GM12878 (cell line): Measurements from ENCODE around the gene KAZN. TPM values are rescaled to one million over a fixed set of nuclear protein-coding genes. Genes with fewer than 3 reads are reported as not detected.
A peak's percentile ranks its signal among the peaks of the same experiment; 100 is the strongest.

ENCODE experiments used
- ATAC-seq: fragments of 200-7000 bp; cut with Tn5 transposase; 3 replicates; pipeline ENCODE4 v1.9.1; 2020; ENCODE audit warnings: mild to moderate bottlenecking, moderate library complexity
- BruUV-seq: library from RNA; stranded (reverse); fragments of 400-500 nt; replicated peaks from 2 replicates; lab custom pipeline; 2021; lab: Mats Ljungman, UMichigan
- CTCF ChIA-PET: fragments of 300-600 bp; sonication (Branson Sonifier 250); formaldehyde crosslinking; extraction: SDS; loops from one replicate; lab custom pipeline; 2021; ENCODE audit warnings: inconsistent platforms; lab: Yijun Ruan, JAX
- POLR2A ChIA-PET: fragments of 350-600 bp; formaldehyde crosslinking; extraction: SDS; loops from one replicate; lab custom pipeline; 2021; ENCODE audit warnings: inconsistent platforms; lab: Charles Lee
- RAD21 ChIA-PET: fragments of 300-600 bp; sonication (Branson Sonifier 250); formaldehyde crosslinking; loops from one replicate; lab custom pipeline; 2023; ENCODE audit warnings: antibody characterized with exemption; ENCODE audit not compliant: unreplicated experiment; lab: Charles Lee
- SMC1A ChIA-PET: fragments of 300-600 bp; sonication (Branson Sonifier 250); formaldehyde crosslinking; loops from one replicate; lab custom pipeline; 2023; ENCODE audit not compliant: unreplicated experiment, uncharacterized antibody; lab: Charles Lee
- DNase-seq: peaks from one replicate; pipeline ENCODE4 v3.0.0-alpha.2; 2011; ENCODE audit warnings: low read depth, low spot score
- FAIRE-seq: peaks from 3 replicates; lab custom pipeline; 2011; peaks lifted over from hg19 to GRCh38; lab: Jason Lieb, UNC
- H2AFZ ChIP-seq: 2 replicates; pipeline ENCODE4 v1.6.0; 2011; ENCODE audit warnings: low read depth, low read length, control low read depth; ENCODE audit not compliant: control insufficient read depth
- H3K27ac ChIP-seq: 2 replicates; pipeline ENCODE4 v1.5.1; 2011; ENCODE audit warnings: control low read depth; ENCODE audit not compliant: control insufficient read depth, insufficient read depth
- H3K27me3 ChIP-seq, 2 experiments: replicated peaks in 1 of 2; 2 replicates each; pipeline versions ENCODE4 v1.6.0 to v1.6.1; 2011; ENCODE audit warnings: low read length in 1 of 2; ENCODE audit not compliant: control insufficient read depth in 2 of 2, insufficient read depth in 2 of 2
- H3K36me3 ChIP-seq, 2 experiments: 2 replicates each; pipeline ENCODE4 v1.5.1; 2011; ENCODE audit warnings: low read length in 1 of 2; ENCODE audit not compliant: control insufficient read depth in 2 of 2, insufficient read depth in 2 of 2
- H3K4me1 ChIP-seq: 2 replicates; pipeline ENCODE4 v1.6.1; 2011; ENCODE audit warnings: mild to moderate bottlenecking, low read length, moderate library complexity, mixed read lengths; ENCODE audit not compliant: control insufficient read depth, insufficient read depth
- H3K4me2 ChIP-seq: 2 replicates; pipeline ENCODE4 v1.6.0; 2011; ENCODE audit warnings: control low read depth; ENCODE audit not compliant: control insufficient read depth, insufficient read depth
- H3K4me3 ChIP-seq: fragments of 200-600 bp; sonication (generic); 2 replicates; pipeline ENCODE4 v1.5.1; 2016
- H3K79me2 ChIP-seq: 2 replicates; pipeline ENCODE4 v1.6.0; 2011; ENCODE audit warnings: low read length; ENCODE audit not compliant: control insufficient read depth, insufficient read depth
- H3K9ac ChIP-seq: 2 replicates; pipeline ENCODE4 v1.8.0; 2011; ENCODE audit warnings: low read length, control low read depth, mixed read lengths; ENCODE audit not compliant: control insufficient read depth, insufficient read depth
- H3K9me3 ChIP-seq: replicated peaks from 3 replicates; pipeline ENCODE4 v1.5.1; 2011; ENCODE audit warnings: mild to moderate bottlenecking, low read length; ENCODE audit not compliant: control insufficient read depth, insufficient read depth
- H4K20me1 ChIP-seq: 2 replicates; pipeline ENCODE4 v1.6.0; 2011; ENCODE audit not compliant: control insufficient read depth, insufficient read depth
- BACH1 ChIP-seq: fragments of 450-650 bp; IDR thresholded peaks from 2 replicates; pipeline ENCODE4 v1.6.1; 2017; ENCODE audit warnings: mild to moderate bottlenecking, borderline replicate concordance
- BHLHE40 ChIP-seq, 2 experiments: fragments of 450-650 bp in 1 of 2; IDR thresholded peaks; 2 replicates each; pipeline ENCODE4 v1.6.1; 2011 to 2017; ENCODE audit warnings: low read depth in 2 of 2, borderline replicate concordance in 1 of 2, improper control_type of control experiment in 1 of 2, low read length in 1 of 2, mild to moderate bottlenecking in 1 of 2
- DPF2 ChIP-seq: fragments of 450-650 bp; IDR thresholded peaks from 2 replicates; pipeline ENCODE4 v1.6.1; 2017; ENCODE audit warnings: mild to moderate bottlenecking
- ETV6 ChIP-seq, 2 experiments: fragments of 450-650 bp in 1 of 2; IDR thresholded peaks in 1 of 2; conservative IDR thresholded peaks in 1 of 2; 2 replicates each; pipeline ENCODE4 v1.6.1; 2014; ENCODE audit warnings: antibody characterized with exemption in 1 of 2, borderline replicate concordance in 1 of 2, low read depth in 1 of 2, mild to moderate bottlenecking in 1 of 2, moderate library complexity in 1 of 2
- GABPA ChIP-seq: IDR thresholded peaks from 2 replicates; pipeline ENCODE4 v1.6.1; 2014; ENCODE audit warnings: antibody characterized with exemption, low read depth, mild to moderate bottlenecking, inconsistent platforms
- HCFC1 ChIP-seq: fragments of 150-350 bp; IDR thresholded peaks from 2 replicates; pipeline ENCODE4 v1.6.1; 2014; ENCODE audit warnings: low read length
- IKZF2 ChIP-seq, 2 experiments: fragments of 450-650 bp; IDR thresholded peaks; 2 replicates each; pipeline ENCODE4 v1.6.1; 2017; ENCODE audit warnings: mild to moderate bottlenecking in 2 of 2, moderate library complexity in 2 of 2
- PAX5 ChIP-seq: IDR thresholded peaks from 2 replicates; pipeline ENCODE4 v1.6.1; 2011; ENCODE audit warnings: low read depth, low read length, borderline replicate concordance
- SMC3 ChIP-seq: IDR thresholded peaks from 2 replicates; pipeline ENCODE4 v1.6.1; 2011; ENCODE audit warnings: low read length, improper control_type of control experiment, borderline replicate concordance
- SPI1 ChIP-seq: IDR thresholded peaks from 2 replicates; pipeline ENCODE4 v1.6.1; 2011; ENCODE audit warnings: low read depth, mild to moderate bottlenecking, low read length, moderate library complexity, borderline replicate concordance; ENCODE audit not compliant: insufficient read depth
- STAT1 ChIP-seq: fragments of 450-650 bp; conservative IDR thresholded peaks from 2 replicates; pipeline ENCODE4 v1.6.1; 2014; ENCODE audit warnings: antibody characterized with exemption, mild to moderate bottlenecking
- WGBS: methylation state at CpG from one replicate; pipeline ENCODE4 v1.1.6; 2016; ENCODE audit warnings: low lambda C conversion rate; ENCODE audit not compliant: insufficient replicate concordance, insufficient coverage; ENCODE audit errors: missing lambda C conversion rate; 5-methylcytosine and 5-hydroxymethylcytosine counted together
- in situ Hi-C: fragments of 300-500 bp; cut with MboI; formaldehyde crosslinking; loops from 9 replicates; pipeline ENCODE4 v1.14.3; 2018; ENCODE audit warnings: mixed read lengths
- intact Hi-C: fragments of 100-400 bp; cut with micrococcal nuclease; formaldehyde crosslinking; loops from one replicate; pipeline ENCODE4 v1.14.2; 2022; ENCODE audit not compliant: unreplicated experiment
- polyA plus RNA-seq, 11 experiments: library from polyadenylated mRNA; depleted of rRNA in 4 of 11; unstranded in 6 of 11; stranded (reverse) in 5 of 11; fragments of >200 nt; fragmentation: Nextera tagmentation in 4 of 11; fragmentation: Illumina TruSeq in 1 of 11; extraction: Ambion mirVana in 4 of 11; extraction: Trizol in 1 of 11; gene quantifications; 1 replicate in 1 of 11; 2 replicates in 10 of 11; pipeline versions ENCODE4 v1.2.1 to v1.2.3, GENCODE V29; 2011 to 2016; ENCODE audit warnings: inconsistent platforms in 2 of 11, missing spikeins in 2 of 11, low read depth in 1 of 11
- total RNA-seq, 4 experiments: library from RNA; depleted of rRNA in 3 of 4; stranded (reverse); fragments of >200 nt in 3 of 4; fragmentation: Illumina TruSeq in 1 of 4; extraction: Trizol in 1 of 4; gene quantifications; 2 replicates each; pipeline versions ENCODE4 v1.2.1 to v1.2.3, GENCODE V29; 2013 to 2021
- TF ChIP-seq, protein P1 (sequence below): fragments of 450-650 bp; IDR thresholded peaks from 2 replicates; pipeline ENCODE4 v1.6.1; 2018; ENCODE audit warnings: borderline replicate concordance, mild to moderate bottlenecking; ENCODE audit not compliant: partially characterized antibody

The KAZN gene
- total and polyA plus RNA-seq, 10 of the 15 experiments (the other 5 are each of a cell fraction or from before 2014, with no cell fraction given) = 0.72 to 4.0 (median 1.2) TPM

DNA sequence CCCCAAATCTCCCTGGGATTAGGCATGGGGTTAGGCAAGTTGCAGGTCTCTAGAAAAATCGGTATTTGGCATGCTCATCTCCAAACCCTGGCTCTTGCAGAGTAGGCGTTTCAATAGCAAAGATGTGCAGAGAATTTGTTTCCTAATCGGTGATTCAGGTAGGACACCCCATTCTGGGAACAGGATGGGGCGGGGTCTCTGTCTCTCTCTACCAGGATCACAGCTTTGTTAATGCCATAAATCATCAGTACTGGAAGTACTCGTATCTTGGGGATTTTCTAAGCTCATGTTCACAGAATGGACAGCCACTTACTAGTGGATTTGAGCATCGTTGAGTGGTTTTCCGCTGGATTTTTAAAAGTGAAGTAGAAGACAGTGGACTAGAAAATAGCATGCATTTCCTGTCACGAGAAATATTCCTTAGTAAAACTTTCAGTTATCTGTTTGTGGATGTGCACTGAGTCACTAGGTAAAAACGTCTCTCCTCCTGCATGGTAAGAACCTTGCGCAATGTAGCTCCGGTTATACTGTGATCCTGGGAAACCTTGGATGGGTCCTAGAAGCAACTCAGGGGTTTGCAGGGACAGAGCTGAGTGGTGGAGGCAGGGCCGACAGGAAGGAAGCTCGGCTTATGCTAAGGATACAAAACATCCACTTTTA is 560.2 kb downstream of the KAZN start:
- Histone ChIP-seq H4K20me1 (no peaks in the 10 kb centered on the region), H3K79me2 (peaks cover 27% of the 10 kb centered on the region), H3K4me2 (peak overlapping the region; percentile 27), H3K9ac (no peak overlapping the region), H2AFZ (0 out of 2 replicates have a peak overlapping the region, but pooled peaks have one; percentile 15), H3K9me3 (no peaks in the 10 kb centered on the region)
- no peak for FAIRE-seq
- CTCF ChIA-PET = interaction anchor here (0.9 to 1.8 kb wide), 4 partner anchors 16 to 115 kb away, joined by 3 to 5 read pairs (median 4); no protein-coding TSS in a partner anchor
- DNase-seq = no peak
- intact Hi-C loops = loop anchor here (5.0 kb wide), 1 partner anchor 89 kb away; the partner anchor contains the start of gene FHAD1
- TF ChIP-seq BACH1 (no peak), SMC3 (no peak), PAX5 (no peak), IKZF2 (IDR thresholded peaks at IDR 0.05) (no peak)
- TF ChIP-seq, all 136 proteins: peak for 0
- no peak for ATAC-seq
- no TSS peak for BruUV-seq
- Histone ChIP-seq H3K4me3 (no peak overlapping the region), H3K27me3 (no peaks in the 10 kb centered on the region), H3K4me1 (peaks cover 39% of the 10 kb centered on the region), H3K36me3 (no peaks in the 10 kb centered on the region; a peak in 1 of 4 replicates), H3K27ac (0 out of 2 replicates have a peak overlapping the region, but pooled peaks have one; percentile 7)
- RAD21 ChIA-PET = interaction anchor here (0.9 to 1.0 kb wide), 2 partner anchors 10 to 90 kb away, joined by 3 to 4 read pairs; no protein-coding TSS in a partner anchor
- in situ Hi-C loops = no loop called here
- POLR2A ChIA-PET = interaction anchor here (1.1 kb wide), 1 partner anchor 9 kb away, joined by 3 read pairs; no protein-coding TSS in a partner anchor
- 40% methylated on average over 13 of the region's 13 CpGs for WGBS
- SMC1A ChIA-PET = interaction anchor here (0.7 to 5.5 kb wide), 8 partner anchors 10 to 113 kb away, joined by 3 to 52 read pairs (median 4); no protein-coding TSS in a partner anchor

DNA sequence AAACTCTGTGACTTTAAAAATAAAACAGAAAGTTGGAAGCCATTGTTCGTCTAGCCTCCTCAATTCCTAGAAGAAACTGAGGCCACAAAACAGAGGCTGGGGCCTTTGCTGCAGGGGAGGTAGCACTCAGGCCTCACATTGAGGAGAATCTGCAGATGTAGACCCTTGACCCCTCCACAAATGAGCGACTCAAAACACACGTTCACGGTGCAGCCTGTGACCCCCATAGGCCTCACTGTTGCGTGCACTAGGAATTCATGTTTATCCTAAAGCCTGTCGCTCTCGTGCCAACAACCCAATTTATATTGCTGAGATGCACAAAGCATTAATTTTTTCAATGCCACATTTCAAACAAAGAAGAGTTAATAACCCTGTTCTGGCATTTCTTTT is 560.7 kb downstream of the KAZN start:
- ChIA-PET RAD21 (interaction anchor here (0.9 to 1.0 kb wide), 2 partner anchors 9 to 90 kb away, joined by 3 to 4 read pairs; no protein-coding TSS in a partner anchor), POLR2A (interaction anchor here (1.1 kb wide), 1 partner anchor 9 kb away, joined by 3 read pairs; no protein-coding TSS in a partner anchor), CTCF (interaction anchor here (0.9 to 1.6 kb wide), 2 partner anchors 89 to 112 kb away, joined by 3 to 5 read pairs; no protein-coding TSS in a partner anchor), SMC1A (interaction anchor here (1.3 to 5.5 kb wide), 4 partner anchors 9 to 112 kb away, joined by 4 to 52 read pairs (median 8); no protein-coding TSS in a partner anchor)
- peaks cover 27% of the 10 kb centered on the region for H3K79me2 ChIP-seq
- H3K4me1 ChIP-seq = peaks cover 39% of the 10 kb centered on the region
- no peak overlapping the region for H3K9ac ChIP-seq
- BruUV-seq = no TSS peak
- in situ Hi-C loops (no loop called here), intact Hi-C loops (loop anchor here (5.0 kb wide), 1 partner anchor 88 kb away; the partner anchor contains the start of gene FHAD1)
- 0 out of 2 replicates have a peak overlapping the region, but pooled peaks have one; percentile 7 for H3K27ac ChIP-seq
- FAIRE-seq (no peak), DNase-seq (no peak), ATAC-seq (no peak)
- H3K4me2 ChIP-seq = peak overlapping the region; percentile 27
- no peaks in the 10 kb centered on the region for H4K20me1 ChIP-seq
- WGBS = 68% methylated on average over 7 of the region's 7 CpGs
- no peak overlapping the region for H3K4me3 ChIP-seq
- H3K9me3 ChIP-seq = no peaks in the 10 kb centered on the region
- H2AFZ ChIP-seq = 0 out of 2 replicates have a peak overlapping the region, but pooled peaks have one; percentile 15
- H3K36me3 ChIP-seq = no peaks in the 10 kb centered on the region; a peak in 1 of 4 replicates
- H3K27me3 ChIP-seq = no peaks in the 10 kb centered on the region
- no peak for TF ChIP-seq SMC3
- no peak for TF ChIP-seq BHLHE40 (IDR thresholded peaks at IDR 0.05; ENCODE audit: borderline replicate concordance in 1 of 2, low read depth in 2 of 2, low read length in 1 of 2)
- no peak for TF ChIP-seq SPI1
- no peak for TF ChIP-seq ETV6 (conservative IDR thresholded peaks at IDR 0.05 in 1 of 2, IDR thresholded peaks at IDR 0.05 in 1 of 2; ENCODE audit: borderline replicate concordance in 1 of 2, low read depth in 1 of 2)
- TF ChIP-seq STAT1 = no peak
- TF ChIP-seq BACH1 = no peak
- TF ChIP-seq GABPA = no peak
- TF ChIP-seq DPF2 = no peak
- TF ChIP-seq, protein P1, sequence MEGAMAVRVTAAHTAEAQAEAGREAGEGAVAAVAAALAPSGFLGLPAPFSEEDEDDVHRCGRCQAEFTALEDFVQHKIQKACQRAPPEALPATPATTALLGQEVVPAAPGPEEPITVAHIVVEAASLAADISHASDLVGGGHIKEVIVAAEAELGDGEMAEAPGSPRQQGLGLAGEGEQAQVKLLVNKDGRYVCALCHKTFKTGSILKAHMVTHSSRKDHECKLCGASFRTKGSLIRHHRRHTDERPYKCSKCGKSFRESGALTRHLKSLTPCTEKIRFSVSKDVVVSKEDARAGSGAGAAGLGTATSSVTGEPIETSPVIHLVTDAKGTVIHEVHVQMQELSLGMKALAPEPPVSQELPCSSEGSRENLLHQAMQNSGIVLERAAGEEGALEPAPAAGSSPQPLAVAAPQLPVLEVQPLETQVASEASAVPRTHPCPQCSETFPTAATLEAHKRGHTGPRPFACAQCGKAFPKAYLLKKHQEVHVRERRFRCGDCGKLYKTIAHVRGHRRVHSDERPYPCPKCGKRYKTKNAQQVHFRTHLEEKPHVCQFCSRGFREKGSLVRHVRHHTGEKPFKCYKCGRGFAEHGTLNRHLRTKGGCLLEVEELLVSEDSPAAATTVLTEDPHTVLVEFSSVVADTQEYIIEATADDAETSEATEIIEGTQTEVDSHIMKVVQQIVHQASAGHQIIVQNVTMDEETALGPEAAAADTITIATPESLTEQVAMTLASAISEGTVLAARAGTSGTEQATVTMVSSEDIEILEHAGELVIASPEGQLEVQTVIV = no peak
- no peak for TF ChIP-seq HCFC1
